ENCODE results near the gene TIE1.

DNA sequence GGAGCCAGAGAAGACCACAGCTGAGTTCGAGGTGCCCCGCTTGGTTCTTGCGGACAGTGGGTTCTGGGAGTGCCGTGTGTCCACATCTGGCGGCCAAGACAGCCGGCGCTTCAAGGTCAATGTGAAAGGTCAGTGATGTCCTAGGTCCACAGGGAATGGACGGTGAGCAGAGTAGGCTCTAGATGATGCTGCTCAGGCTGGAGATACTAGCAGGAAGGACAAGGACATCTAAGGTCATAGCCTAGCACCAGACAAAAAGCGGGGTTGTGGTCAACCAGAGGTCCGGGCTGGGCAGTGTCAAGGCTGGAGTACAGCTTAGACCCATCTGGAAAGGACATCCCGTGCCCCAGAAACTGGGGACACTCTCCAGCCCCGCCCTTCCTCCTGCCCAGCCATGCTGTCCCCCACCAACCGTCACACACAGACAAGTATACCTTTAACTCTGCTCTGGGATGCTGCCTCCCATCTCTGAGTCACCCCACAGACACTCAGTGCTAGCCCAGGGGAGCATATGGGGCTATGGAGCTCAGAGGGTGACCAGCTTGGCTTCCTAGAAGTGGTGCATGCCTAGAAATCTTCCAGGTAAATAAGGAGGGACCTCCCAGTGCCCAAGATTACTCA is 8.7 kb downstream of the TIE1 start:
- TF ChIP-seq, protein P1, sequence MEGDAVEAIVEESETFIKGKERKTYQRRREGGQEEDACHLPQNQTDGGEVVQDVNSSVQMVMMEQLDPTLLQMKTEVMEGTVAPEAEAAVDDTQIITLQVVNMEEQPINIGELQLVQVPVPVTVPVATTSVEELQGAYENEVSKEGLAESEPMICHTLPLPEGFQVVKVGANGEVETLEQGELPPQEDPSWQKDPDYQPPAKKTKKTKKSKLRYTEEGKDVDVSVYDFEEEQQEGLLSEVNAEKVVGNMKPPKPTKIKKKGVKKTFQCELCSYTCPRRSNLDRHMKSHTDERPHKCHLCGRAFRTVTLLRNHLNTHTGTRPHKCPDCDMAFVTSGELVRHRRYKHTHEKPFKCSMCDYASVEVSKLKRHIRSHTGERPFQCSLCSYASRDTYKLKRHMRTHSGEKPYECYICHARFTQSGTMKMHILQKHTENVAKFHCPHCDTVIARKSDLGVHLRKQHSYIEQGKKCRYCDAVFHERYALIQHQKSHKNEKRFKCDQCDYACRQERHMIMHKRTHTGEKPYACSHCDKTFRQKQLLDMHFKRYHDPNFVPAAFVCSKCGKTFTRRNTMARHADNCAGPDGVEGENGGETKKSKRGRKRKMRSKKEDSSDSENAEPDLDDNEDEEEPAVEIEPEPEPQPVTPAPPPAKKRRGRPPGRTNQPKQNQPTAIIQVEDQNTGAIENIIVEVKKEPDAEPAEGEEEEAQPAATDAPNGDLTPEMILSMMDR (IDR thresholded peaks at IDR 0.05; ENCODE audit: low read depth, low read length), result no peak
- TF ChIP-seq EZH2phosphoT487 (IDR thresholded peaks at IDR 0.05; ENCODE audit: low read depth), result no peak

All from OCI-LY3 (cell line).